Transverse colon (tissue), 4 donors: ENCODE data around the gene VWA7. TPM values are rescaled to one million over a fixed set of nuclear protein-coding genes. Genes with fewer than 3 reads are reported as not detected.

Experiments used
- DNase-seq: peaks from one replicate; pipeline ENCODE4 v3.0.0-alpha.2; 2019
- H3K27ac ChIP-seq, 4 donors: fragments of 200-600 bp; sonication (generic); 2 replicates each; pipeline ENCODE4 v1.5.1; 2016 to 2018; ENCODE audit warnings: inconsistent platforms in 4 of 4
- H3K27me3 ChIP-seq: fragments of 200-600 bp; sonication (generic); 2 replicates; pipeline ENCODE4 v1.5.1; 2017; ENCODE audit warnings: inconsistent platforms
- H3K36me3 ChIP-seq, 4 donors: fragments of 200-600 bp; sonication (generic); 2 replicates each; pipeline ENCODE4 v1.5.1; 2017 to 2019; ENCODE audit warnings: inconsistent platforms in 4 of 4
- H3K4me1 ChIP-seq, 4 donors: fragments of 200-600 bp; sonication (generic); 2 replicates each; pipeline ENCODE4 v1.5.1; 2017 to 2020; ENCODE audit warnings: inconsistent platforms in 4 of 4
- H3K4me3 ChIP-seq, 4 donors: fragments of 200-600 bp; sonication (generic); 1 replicate in 1 of 4; 2 replicates in 3 of 4; pipeline versions ENCODE4 v1.5.1 to v1.6.1; 2017 to 2019; ENCODE audit warnings: inconsistent platforms in 4 of 4
- H3K9me3 ChIP-seq, 2 donors: fragments of 200-600 bp; sonication (generic); 2 replicates each; pipeline ENCODE4 v1.5.1; 2017 to 2019; ENCODE audit warnings: inconsistent platforms in 2 of 2
- CTCF ChIP-seq, 5 experiments: fragments of 200-600 bp in 3 of 5; fragments of 450-650 bp in 2 of 5; sonication (generic) in 3 of 5; IDR thresholded peaks; 1 replicate in 2 of 5; 2 replicates in 3 of 5; pipeline ENCODE4 v1.5.1; 2016 to 2017; ENCODE audit warnings: antibody characterized with exemption in 5 of 5, inconsistent platforms in 3 of 5, mild to moderate bottlenecking in 2 of 5, moderate library complexity in 1 of 5
- EP300 ChIP-seq: sonication (generic); formaldehyde crosslinking; IDR thresholded peaks from one replicate; pipeline ENCODE4 v1.6.1; 2017; ENCODE audit warnings: antibody characterized with exemption, low read depth
- POLR2A ChIP-seq: fragments of 450-650 bp; IDR thresholded peaks from one replicate; pipeline ENCODE4 v1.6.1; 2016; ENCODE audit warnings: antibody characterized with exemption, mild to moderate bottlenecking, moderate library complexity
- POLR2AphosphoS5 ChIP-seq, 3 donors: sonication (generic); formaldehyde crosslinking; IDR thresholded peaks; one replicate each; pipeline ENCODE4 v1.6.1; 2016; ENCODE audit warnings: antibody characterized with exemption in 3 of 3
- WGBS, 2 donors: methylation state at CpG; one replicate each; pipeline ENCODE4 v1.1.5; 2018; ENCODE audit warnings: low coverage in 1 of 2; 5-methylcytosine and 5-hydroxymethylcytosine counted together
- in situ Hi-C, 4 donors: fragments of 200-750 bp; cut with MboI; loops; one replicate each; pipeline versions ENCODE4 v1.15.0 to v1.15.1; 2017; ENCODE audit warnings: low sequenced_read_pairs in 3 of 4, low pct_ligation_motif_present in 1 of 4, low pct_unique_long_range_greater_than_20kb in 1 of 4
- intact Hi-C: fragments of 100-400 bp; cut with DNase I; formaldehyde crosslinking; loops from one replicate; pipeline ENCODE4 v1.15.1; 2023; ENCODE audit warnings: low total_unique reads
- total RNA-seq, 4 donors: library from RNA; depleted of rRNA; stranded (reverse); fragments of >200 nt; gene quantifications; one replicate each; pipeline ENCODE4 v1.1.0, GENCODE V29; 2016

The VWA7 gene
- total RNA-seq, 4 donors from 2014 or later = 7.6 to 22.1 (median 9.6) TPM

DNA sequence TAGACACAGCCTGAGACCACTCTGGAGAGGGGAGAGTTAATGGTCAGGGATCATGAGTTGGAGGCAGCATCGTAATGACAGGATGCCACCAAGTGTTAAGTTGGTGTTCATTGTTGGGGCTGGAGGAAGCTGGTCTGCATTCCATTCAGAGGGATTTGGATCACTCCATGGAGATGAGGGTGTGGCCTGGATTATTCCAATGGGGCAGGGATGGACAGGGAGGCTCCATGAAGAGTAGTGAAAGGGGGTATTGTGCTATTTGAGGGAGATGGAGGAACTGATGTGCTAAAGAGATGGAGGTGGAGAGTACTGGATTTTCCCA lies 13.5 kb downstream of the VWA7 start:
- Histone ChIP-seq H3K4me1 (peaks cover 0 to 10% (median 0%) of the 10 kb centered on the region in 4 donors), H3K9me3 (no peaks in the 10 kb centered on the region), H3K36me3 (no peaks in the 10 kb centered on the region), H3K27ac (no peak overlapping the region), H3K4me3 (no peak overlapping the region), H3K27me3 (no peaks in the 10 kb centered on the region)
- intact Hi-C loops (no loop called here), in situ Hi-C loops (loop anchor here in 1 of 4 donors (10.0 kb wide), 1 partner anchor 79 kb away; the partner anchor contains the start of gene LY6G5C)
- TF ChIP-seq EP300 (no peak), CTCF (IDR thresholded peaks at IDR 0.05) (no peak), POLR2AphosphoS5 (IDR thresholded peaks at IDR 0.05) (no peak), POLR2A (no peak)
- WGBS, 2 donors = 17 to 24% methylated on average over 1 of the region's 1 CpG
- DNase-seq = no peak

- 83% methylated on average over 8 of the region's 8 CpGs; no CpG with 5 or more reads in 1 of the 2 donors for whole genome bisulfite sequencing, 2 donors
- H3K27ac ChIP-seq = no peak overlapping the region
- TF ChIP-seq POLR2A (no peak), CTCF (IDR thresholded peaks at IDR 0.05) (no peak), POLR2AphosphoS5 (IDR thresholded peaks at IDR 0.05) (no peak), EP300 (no peak)
- H3K27me3 ChIP-seq = no peaks in the 10 kb centered on the region
- H3K9me3 ChIP-seq = no peaks in the 10 kb centered on the region
- H3K36me3 ChIP-seq = no peaks in the 10 kb centered on the region
- H3K4me3 ChIP-seq = no peak overlapping the region
- no peak for DNase-seq
- in situ Hi-C loops = loop anchor here in 1 of 4 donors (10.0 kb wide), 1 partner anchor 78 kb away; the partner anchor contains the start of gene LY6G5C
- peaks cover 0 to 10% (median 0%) of the 10 kb centered on the region in 4 donors for H3K4me1 ChIP-seq
- intact Hi-C loops = no loop called here
Measured at GRCh38 chr6:31762878-31763618, 14.1 kb downstream of the VWA7 start.

- Histone ChIP-seq H3K36me3 (no peaks in the 10 kb centered on the region), H3K27ac (no peak within 1 kb of the TSS), H3K4me3 (no peak within 1 kb of the TSS), H3K9me3 (no peaks in the 10 kb centered on the region), H3K4me1 (peaks cover 0 to 10% (median 0%) of the 10 kb centered on the region in 4 donors), H3K27me3 (no peaks in the 10 kb centered on the region)
- 76 to 100% methylated on average over 2 to 4 of the region's 4 CpGs for WGBS, 2 donors
- TF ChIP-seq EP300 = no peak
- no peak for TF ChIP-seq POLR2A
- no peak for TF ChIP-seq POLR2AphosphoS5 (IDR thresholded peaks at IDR 0.05)
- TF ChIP-seq CTCF (IDR thresholded peaks at IDR 0.05) = no peak
- no peak for DNase-seq
- in situ Hi-C loops (loop anchor here in 1 of 4 donors (10.0 kb wide), 1 partner anchor 78 kb away; the partner anchor contains the start of gene LY6G5C), intact Hi-C loops (no loop called here)
Measured at GRCh38 chr6:31762356-31762755, 14.8 kb downstream of the VWA7 start, which contains the start of gene SAPCD1. Gene SAPCD1, plus strand, starts transcription at chr6:31762656. Its CDS starts 399 bp downstream, at chr6:31763055.

DNA sequence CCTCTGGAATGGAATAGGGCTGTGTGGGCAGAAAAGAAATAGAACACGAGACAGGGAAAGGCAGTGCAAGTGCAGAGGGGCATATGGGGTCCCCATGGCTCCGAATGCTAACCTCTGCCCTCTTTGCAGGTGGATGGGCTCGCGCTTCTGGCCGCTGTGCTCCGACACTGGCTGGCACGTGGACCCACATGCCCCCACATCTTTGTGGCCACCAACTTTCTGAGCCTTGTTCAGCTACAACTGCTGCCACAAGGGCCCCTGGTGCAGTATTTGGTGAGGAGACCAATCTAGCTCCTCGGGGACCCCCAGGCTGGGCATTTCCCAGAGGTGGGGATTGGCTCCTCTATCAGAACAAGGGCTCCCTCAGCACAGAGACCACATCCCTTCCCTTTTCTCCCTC lies 15.8 kb downstream of the VWA7 start:
- DNase-seq = no peak
- WGBS, 2 donors = 75 to 98% methylated on average over 1 to 8 of the region's 8 CpGs
- in situ Hi-C loops (loop anchor here in 1 of 4 donors (10.0 kb wide), 1 partner anchor 77 kb away; the partner anchor contains the start of gene LY6G5C), intact Hi-C loops (no loop called here)
- Histone ChIP-seq H3K27me3 (no peaks in the 10 kb centered on the region), H3K4me3 (no peak overlapping the region), H3K9me3 (no peaks in the 10 kb centered on the region), H3K36me3 (no peaks in the 10 kb centered on the region), H3K4me1 (peaks cover 0 to 6% (median 0%) of the 10 kb centered on the region in 4 donors), H3K27ac (no peak overlapping the region)
- TF ChIP-seq EP300 (no peak), POLR2AphosphoS5 (IDR thresholded peaks at IDR 0.05) (no peak), CTCF (IDR thresholded peaks at IDR 0.05) (no peak), POLR2A (no peak)
